H1 (cell line): ENCODE data around the gene EEPD1. TPM values are rescaled to one million over a fixed set of nuclear protein-coding genes. Genes with fewer than 3 reads are reported as not detected.
"Not testable (repeated sequence)": the region's sequence is repeated elsewhere in the genome, so short reads cannot be mapped to it uniquely, and the experiment has no call there.

Experiments
- CTCF ChIA-PET: fragments of 300-600 bp; sonication (Branson Sonifier 250); formaldehyde crosslinking; loops from one replicate; lab custom pipeline; 2021; ENCODE audit not compliant: partially characterized antibody; lab: Charles Lee
- POLR2A ChIA-PET: fragments of 300-600 bp; sonication (Branson Sonifier 250); formaldehyde crosslinking; loops from one replicate; lab custom pipeline; 2021; ENCODE audit warnings: inconsistent platforms; ENCODE audit not compliant: partially characterized antibody; lab: Charles Lee
- DNase-seq, 2 experiments: peaks; one replicate each; pipeline versions ENCODE4 v3.0.0 to v3.0.0-alpha.2; 2010 to 2022; ENCODE audit warnings: low spot score in 2 of 2, low read depth in 1 of 2, mixed read lengths in 1 of 2
- FAIRE-seq: peaks from 2 replicates; lab custom pipeline; 2011; peaks lifted over from hg19 to GRCh38; lab: Jason Lieb, UNC
- H2AFZ ChIP-seq: 2 replicates; pipeline ENCODE4 v1.8.1; 2012; ENCODE audit warnings: low read length, inconsistent platforms
- H2AK5ac ChIP-seq: 2 replicates; pipeline ENCODE4 v1.6.1; 2013; ENCODE audit warnings: low read depth, low read length
- H2BK120ac ChIP-seq: replicated peaks from 2 replicates; pipeline ENCODE3; 2013; ENCODE audit warnings: low read depth, low read length, inconsistent platforms
- H2BK12ac ChIP-seq: 2 replicates; pipeline ENCODE4 v1.6.1; 2013; ENCODE audit warnings: low read depth, low read length
- H2BK15ac ChIP-seq: 2 replicates; pipeline ENCODE4 v1.6.1; 2013; ENCODE audit warnings: low read length
- H2BK20ac ChIP-seq: 2 replicates; pipeline ENCODE4 v1.6.1; 2013; ENCODE audit warnings: low read length
- H2BK5ac ChIP-seq: 2 replicates; pipeline ENCODE4 v1.6.1; 2013; ENCODE audit warnings: low read depth, low read length
- H3K14ac ChIP-seq: 2 replicates; pipeline ENCODE4 v1.6.1; 2013; ENCODE audit warnings: inconsistent platforms; ENCODE audit not compliant: insufficient read length
- H3K18ac ChIP-seq: 2 replicates; pipeline ENCODE4 v1.6.1; 2013; ENCODE audit warnings: low read length; ENCODE audit errors: extremely low read depth
- H3K23ac ChIP-seq: 2 replicates; pipeline ENCODE4 v1.6.1; 2013; ENCODE audit warnings: inconsistent platforms; ENCODE audit not compliant: insufficient read length
- H3K23me2 ChIP-seq: 2 replicates; pipeline ENCODE4 v1.6.1; 2013; ENCODE audit warnings: low read depth, low read length
- H3K27ac ChIP-seq: 2 replicates; pipeline ENCODE4 v1.6.1; 2011; ENCODE audit warnings: low read depth, low read length, inconsistent platforms
- H3K27me3 ChIP-seq, 4 experiments: replicated peaks in 1 of 4; 1 replicate in 1 of 4; 2 replicates in 3 of 4; pipeline versions ENCODE4 v1.6.1 to v1.8.1; 2011 to 2013; ENCODE audit warnings: low read length in 3 of 4, mild to moderate bottlenecking in 3 of 4, inconsistent platforms in 2 of 4, mixed read lengths in 2 of 4, moderate library complexity in 1 of 4; ENCODE audit not compliant: control insufficient read depth in 3 of 4, insufficient read depth in 3 of 4; ENCODE audit errors: extremely low read depth in 1 of 4
- H3K36me3 ChIP-seq, 4 experiments: 2 replicates each; pipeline versions ENCODE4 v1.6.1 to v1.8.1; 2011 to 2013; ENCODE audit warnings: mild to moderate bottlenecking in 4 of 4, low read length in 3 of 4, moderate library complexity in 2 of 4, control low read depth in 1 of 4, inconsistent platforms in 1 of 4; ENCODE audit not compliant: insufficient read depth in 4 of 4, control insufficient read depth in 2 of 4
- H3K4ac ChIP-seq: replicated peaks from 2 replicates; pipeline ENCODE3; 2013; ENCODE audit warnings: low read length, low read depth, mixed read lengths, inconsistent platforms; ENCODE audit not compliant: insufficient read length
- H3K4me1 ChIP-seq, 4 experiments: replicated peaks in 1 of 4; 1 replicate in 1 of 4; 2 replicates in 3 of 4; pipeline versions ENCODE4 v1.6.1 to v1.8.1; 2011 to 2013; ENCODE audit warnings: low read length in 3 of 4, inconsistent platforms in 2 of 4, mixed read lengths in 1 of 4; ENCODE audit not compliant: insufficient read depth in 4 of 4, control insufficient read depth in 3 of 4
- H3K4me2 ChIP-seq, 2 experiments: 2 replicates each; pipeline versions ENCODE4 v1.6.1 to v1.8.1; 2011 to 2013; ENCODE audit warnings: low read depth in 2 of 2, low read length in 2 of 2, control low read depth in 1 of 2, inconsistent platforms in 1 of 2, mild to moderate bottlenecking in 1 of 2; ENCODE audit not compliant: insufficient read depth in 1 of 2
- H3K4me3 ChIP-seq, 4 experiments: fragments of 200-600, 300-600 bp in 1 of 4; sonication (generic), shearing (Covaris generic), sonication (Bioruptor Twin) in 1 of 4; 2 replicates each; pipeline versions ENCODE4 v1.5.1 to v1.8.1; 2011 to 2016; ENCODE audit warnings: low read length in 4 of 4, low read depth in 3 of 4, control low read depth in 2 of 4, inconsistent platforms in 2 of 4, mild to moderate bottlenecking in 2 of 4, mixed read lengths in 1 of 4, moderate library complexity in 1 of 4; ENCODE audit not compliant: insufficient read depth in 2 of 4; ENCODE audit errors: extremely low read depth in 1 of 4
- H3K56ac ChIP-seq: replicated peaks from 2 replicates; pipeline ENCODE3; 2013; ENCODE audit warnings: low read depth, mild to moderate bottlenecking, mixed read lengths, low read length, inconsistent platforms; ENCODE audit not compliant: insufficient read length
- H3K79me1 ChIP-seq: 2 replicates; pipeline ENCODE4 v1.6.1; 2013; ENCODE audit warnings: low read depth, low read length, control low read depth
- H3K79me2 ChIP-seq, 2 experiments: 2 replicates each; pipeline versions ENCODE4 v1.6.1 to v1.8.1; 2012 to 2013; ENCODE audit warnings: low read length in 2 of 2, mild to moderate bottlenecking in 2 of 2, inconsistent platforms in 1 of 2; ENCODE audit not compliant: insufficient read depth in 2 of 2, control insufficient read depth in 1 of 2
- H3K9ac ChIP-seq, 4 experiments: replicated peaks in 1 of 4; 1 replicate in 1 of 4; 2 replicates in 3 of 4; pipeline versions ENCODE4 v1.6.1 to v1.8.1; 2011 to 2013; ENCODE audit warnings: low read depth in 3 of 4, low read length in 3 of 4, control low read depth in 2 of 4, mild to moderate bottlenecking in 2 of 4, moderate library complexity in 2 of 4, inconsistent platforms in 1 of 4; ENCODE audit errors: extremely low read depth in 1 of 4
- H3K9me3 ChIP-seq, 2 experiments: 2 replicates each; pipeline versions ENCODE4 v1.6.1 to v1.8.1; 2012 to 2013; ENCODE audit warnings: mild to moderate bottlenecking in 2 of 2, moderate library complexity in 2 of 2, control low read depth in 1 of 2, inconsistent platforms in 1 of 2, low read depth in 1 of 2, low read length in 1 of 2, mixed read lengths in 1 of 2; ENCODE audit not compliant: insufficient read depth in 2 of 2
- H4K20me1 ChIP-seq, 2 experiments: replicated peaks in 1 of 2; 2 replicates each; pipeline versions ENCODE3 to v1.8.1; 2011 to 2013; ENCODE audit warnings: inconsistent platforms in 2 of 2, low read length in 2 of 2, mild to moderate bottlenecking in 1 of 2; ENCODE audit not compliant: insufficient read depth in 2 of 2, control insufficient read depth in 1 of 2
- H4K5ac ChIP-seq: 2 replicates; pipeline ENCODE4 v1.6.1; 2013; ENCODE audit warnings: low read length, low read depth, mixed read lengths, inconsistent platforms; ENCODE audit not compliant: insufficient read length
- H4K8ac ChIP-seq: 2 replicates; pipeline ENCODE4 v1.8.0; 2013; ENCODE audit warnings: mild to moderate bottlenecking, moderate library complexity, low read length, inconsistent platforms; ENCODE audit not compliant: insufficient read depth; ENCODE audit errors: extremely low read depth
- H4K91ac ChIP-seq: replicated peaks from 2 replicates; pipeline ENCODE3; 2013; ENCODE audit warnings: low read length, mixed read lengths, inconsistent platforms; ENCODE audit not compliant: insufficient read length
- WGBS, 2 experiments: shearing (Covaris generic) in 1 of 2; methylation state at CpG; one replicate each; pipeline versions ENCODE4 v1.1.6 to v1.1.7; 2013 to 2015; ENCODE audit warnings: low lambda C conversion rate in 2 of 2, mixed read lengths in 2 of 2, inconsistent platforms in 1 of 2, low coverage in 1 of 2, missing lambda C conversion rate in 1 of 2; ENCODE audit not compliant: insufficient replicate concordance in 2 of 2, insufficient coverage in 1 of 2, insufficient read length in 1 of 2; ENCODE audit errors: extremely low coverage in 1 of 2, missing lambda C conversion rate in 1 of 2; 5-methylcytosine and 5-hydroxymethylcytosine counted together
- polyA plus RNA-seq, 7 experiments: library from polyadenylated mRNA; depleted of rRNA in 3 of 7; stranded (reverse) in 5 of 7; unstranded in 2 of 7; fragments of >200 nt in 5 of 7; fragments of 200-250 nt in 2 of 7; gene quantifications; 1 replicate in 5 of 7; 2 replicates in 1 of 7; 4 replicates in 1 of 7; pipeline versions ENCODE4 v1.2.1 to v1.2.3, GENCODE V29; 2011 to 2013; ENCODE audit warnings: missing spikeins in 2 of 7, mixed read lengths in 2 of 7
- total RNA-seq: library from RNA; stranded (reverse); fragmentation: NEBNext Ultra II Directional; extraction: Animal tissue kit (Norgen Biotek cat#: 25700); gene quantifications from 2 replicates; pipeline ENCODE4 v1.2.1, GENCODE V29; 2021

EEPD1 gene
- total and polyA plus RNA-seq, 2 of the 8 experiments (the other 6 are each of a cell fraction or from before 2014, with no cell fraction given): 3.1 to 7.8 TPM

DNA sequence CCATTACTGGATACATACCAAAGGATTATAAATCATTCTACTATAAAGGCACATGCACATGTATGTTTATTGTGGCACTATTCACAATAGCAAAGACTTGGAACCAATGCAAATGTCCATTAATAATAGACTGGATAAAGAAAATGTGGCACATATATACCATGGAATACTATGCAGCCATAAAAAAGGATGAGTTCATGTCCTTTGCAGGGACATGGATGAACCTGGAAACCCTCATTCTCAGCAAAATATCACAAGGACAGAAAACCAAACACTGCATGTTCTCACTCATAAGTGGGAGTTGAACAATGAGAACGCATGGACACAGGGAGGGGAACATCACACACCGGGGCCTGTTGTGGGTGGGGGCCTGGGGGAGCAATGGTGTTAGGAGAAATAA lies 27.4 kb upstream of the EEPD1 start:
- H3K4me3 ChIP-seq, DNase-seq: not testable (repeated sequence)

More for the DNA sequence above, 27.4 kb upstream of the EEPD1 start:
- H3K23me2 ChIP-seq, H3K27me3 ChIP-seq, H3K23ac ChIP-seq, H3K36me3 ChIP-seq, H3K4ac ChIP-seq, H3K27ac ChIP-seq, H2BK20ac ChIP-seq, H3K9me3 ChIP-seq, H2BK120ac ChIP-seq, FAIRE-seq, H4K91ac ChIP-seq, H2AFZ ChIP-seq, H2BK15ac ChIP-seq, H3K4me2 ChIP-seq, H4K5ac ChIP-seq, H3K79me1 ChIP-seq, H2BK5ac ChIP-seq, CTCF ChIA-PET, H3K18ac ChIP-seq, H4K20me1 ChIP-seq, H3K79me2 ChIP-seq, H3K56ac ChIP-seq, H4K8ac ChIP-seq, H3K14ac ChIP-seq, H2AK5ac ChIP-seq, H3K9ac ChIP-seq, H3K4me1 ChIP-seq, H2BK12ac ChIP-seq, POLR2A ChIA-PET: not testable (repeated sequence)
- WGBS, 2 experiments: 100% methylated on average over 2 of the region's 2 CpGs; no CpG with 5 or more reads in 1 of the 2 experiments
